Activated CD8-positive, alpha-beta memory T cell treated with anti-CD3 and anti-CD28 coated beads for 4 hours (primary cell): ENCODE data around the gene QSOX2.

Experiments used
- DNase-seq, 2 donors: peaks; one replicate each; pipeline ENCODE4 v3.0.0-alpha.2; 2020; ENCODE audit warnings: low read depth in 2 of 2

QSOX2 gene, protein sequence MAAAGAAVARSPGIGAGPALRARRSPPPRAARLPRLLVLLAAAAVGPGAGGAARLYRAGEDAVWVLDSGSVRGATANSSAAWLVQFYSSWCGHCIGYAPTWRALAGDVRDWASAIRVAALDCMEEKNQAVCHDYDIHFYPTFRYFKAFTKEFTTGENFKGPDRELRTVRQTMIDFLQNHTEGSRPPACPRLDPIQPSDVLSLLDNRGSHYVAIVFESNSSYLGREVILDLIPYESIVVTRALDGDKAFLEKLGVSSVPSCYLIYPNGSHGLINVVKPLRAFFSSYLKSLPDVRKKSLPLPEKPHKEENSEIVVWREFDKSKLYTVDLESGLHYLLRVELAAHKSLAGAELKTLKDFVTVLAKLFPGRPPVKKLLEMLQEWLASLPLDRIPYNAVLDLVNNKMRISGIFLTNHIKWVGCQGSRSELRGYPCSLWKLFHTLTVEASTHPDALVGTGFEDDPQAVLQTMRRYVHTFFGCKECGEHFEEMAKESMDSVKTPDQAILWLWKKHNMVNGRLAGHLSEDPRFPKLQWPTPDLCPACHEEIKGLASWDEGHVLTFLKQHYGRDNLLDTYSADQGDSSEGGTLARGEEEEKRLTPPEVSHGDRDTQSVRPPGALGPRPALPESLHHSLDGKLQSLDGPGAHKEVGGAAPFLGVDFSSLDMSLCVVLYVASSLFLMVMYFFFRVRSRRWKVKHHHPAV

DNA sequence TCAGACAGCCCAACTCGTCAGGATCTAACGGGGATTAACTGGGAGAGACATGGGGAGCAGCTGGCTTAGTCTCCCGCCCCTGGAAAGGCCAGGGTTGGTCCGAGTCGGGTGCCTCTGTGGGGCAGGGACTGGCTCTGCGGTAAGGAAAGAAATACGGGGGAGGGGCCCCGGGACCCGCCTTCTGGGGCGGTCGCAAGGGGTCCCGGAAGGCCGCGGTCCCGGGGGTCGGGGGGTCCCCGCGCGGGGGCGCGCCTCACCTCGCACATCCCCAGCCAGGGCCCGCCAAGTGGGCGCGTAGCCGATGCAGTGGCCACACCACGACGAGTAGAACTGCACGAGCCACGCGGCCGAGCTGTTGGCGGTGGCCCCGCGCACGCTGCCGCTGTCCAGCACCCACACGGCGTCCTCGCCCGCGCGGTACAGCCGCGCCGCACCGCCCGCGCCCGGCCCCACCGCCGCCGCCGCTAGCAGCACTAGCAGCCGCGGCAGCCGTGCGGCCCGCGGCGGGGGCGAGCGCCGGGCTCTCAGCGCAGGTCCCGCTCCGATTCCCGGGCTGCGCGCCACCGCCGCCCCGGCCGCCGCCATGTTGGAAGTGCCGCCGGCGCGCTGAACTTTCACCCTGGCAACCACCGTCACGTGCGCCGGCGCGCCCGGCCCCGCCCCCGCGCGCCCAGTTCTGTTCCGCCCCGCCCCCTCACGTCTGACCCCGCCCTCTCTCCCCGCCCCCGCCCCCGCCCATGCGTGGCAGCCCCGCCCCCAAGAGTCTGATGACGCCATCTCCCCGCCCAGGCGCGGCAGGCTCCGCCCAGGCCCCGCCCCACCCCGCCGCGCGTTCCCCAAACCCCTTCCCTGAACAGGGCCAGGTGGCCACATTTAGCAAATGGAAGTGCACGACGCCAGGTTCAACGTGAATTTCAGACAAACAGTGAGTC, at the start of gene QSOX2:
Gene QSOX2 (minus strand): TSS at position 594 of the 932 bp plus-strand sequence. CDS start 9 bp downstream, at position 585.
- peak; percentile 71 to 72 for DNase-seq

DNA sequence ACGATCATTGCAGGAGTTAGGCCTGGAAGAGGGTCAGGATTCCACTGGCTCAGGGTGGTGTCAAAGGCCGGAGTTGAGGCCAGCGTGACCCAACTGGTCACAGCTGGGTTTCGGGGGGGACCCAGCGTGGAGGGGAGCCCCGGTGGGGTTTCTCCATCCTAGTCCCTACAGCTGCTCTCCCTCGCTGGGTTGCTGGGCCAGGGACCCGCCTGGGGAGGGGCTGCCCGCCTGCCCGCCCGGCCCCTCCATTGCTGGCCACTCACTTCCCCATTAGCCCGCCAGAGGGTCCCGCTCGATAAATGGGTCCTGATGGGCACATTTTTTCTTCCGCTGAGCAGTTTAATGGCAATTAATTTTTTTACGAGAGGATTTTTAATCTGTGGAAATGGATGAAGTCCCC, 49.4 kb upstream of the QSOX2 start:
- DNase-seq, result no peak

DNA sequence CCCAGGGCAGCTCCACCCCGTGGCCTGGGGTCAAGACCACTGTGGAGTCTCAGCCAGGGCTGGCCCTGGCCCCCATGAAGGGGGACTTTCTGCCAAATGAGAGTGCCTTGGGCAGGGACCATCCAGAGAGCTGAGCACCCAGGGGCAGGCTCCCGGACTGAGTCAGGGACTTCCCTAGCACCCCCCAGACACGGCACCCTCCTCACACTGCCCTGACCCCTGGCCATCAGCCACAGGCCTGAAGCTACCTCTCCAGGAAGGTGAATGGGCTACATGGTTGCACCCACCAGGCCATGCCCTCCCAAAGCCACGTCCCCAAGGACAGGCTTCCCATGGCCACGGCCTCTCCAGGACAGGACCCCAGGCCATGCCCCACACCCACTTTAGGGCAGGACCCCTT, 48.8 kb upstream of the QSOX2 start:
- no peak for DNase-seq

DNA sequence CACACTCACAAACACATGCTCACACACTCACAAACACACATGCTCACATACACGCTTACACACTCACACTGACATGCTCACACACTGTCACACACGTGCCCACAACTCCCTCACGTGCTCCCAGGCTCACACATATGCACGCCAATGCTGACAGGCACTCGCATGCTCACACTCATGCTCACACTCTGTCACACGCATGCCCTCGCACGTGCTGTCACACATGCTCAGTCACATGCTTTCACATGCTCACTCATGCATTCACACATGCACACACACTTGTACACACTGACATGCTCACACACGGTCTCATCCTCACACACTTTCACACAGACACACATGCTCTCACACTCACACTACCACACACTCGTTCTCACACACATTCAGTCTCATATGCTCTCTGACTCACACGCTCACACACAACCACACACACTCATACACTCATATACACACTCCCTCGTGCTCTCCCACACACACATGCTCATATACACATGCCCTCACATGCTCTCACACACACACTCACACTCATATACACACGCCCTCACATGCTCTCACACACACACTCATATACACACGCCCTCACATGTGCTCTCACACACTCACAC, 48.0 kb upstream of the QSOX2 start:
- no peak for DNase-seq

DNA sequence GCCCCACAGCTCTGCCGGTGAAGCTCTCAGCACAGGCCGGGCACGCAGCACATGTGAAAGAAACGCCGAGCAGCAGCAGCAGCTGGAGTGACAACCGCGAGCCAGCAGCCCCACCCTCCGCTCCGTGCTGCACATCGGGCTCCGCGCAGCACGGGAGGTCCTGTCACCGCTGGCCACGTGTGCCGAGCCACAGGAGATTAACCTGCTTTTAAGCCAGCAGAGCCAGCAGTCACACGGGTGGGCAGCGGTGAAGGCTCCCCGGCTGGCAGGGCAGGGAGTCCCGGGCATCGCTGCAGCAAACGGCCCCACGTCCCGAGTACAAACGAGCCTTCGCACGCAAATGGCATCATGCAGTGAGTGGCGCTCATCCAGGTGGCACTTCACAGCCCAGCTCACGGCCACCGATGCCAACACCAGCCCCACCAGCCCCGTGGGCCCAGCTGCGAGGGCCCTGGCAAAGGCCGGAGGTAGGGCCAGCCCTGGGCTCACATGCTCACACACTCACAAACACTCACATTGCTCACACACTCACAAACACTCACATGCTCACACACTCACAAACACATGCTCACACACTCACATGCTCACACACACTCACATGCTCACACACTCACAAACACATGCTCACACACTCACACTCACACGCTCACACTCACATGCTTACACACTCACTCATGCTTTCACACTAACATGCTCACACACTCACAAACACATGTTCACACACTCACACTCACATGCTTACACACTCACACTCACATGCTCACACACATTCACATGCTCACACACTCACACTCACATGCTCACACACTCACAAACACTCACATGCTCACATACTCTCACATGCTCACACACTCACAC, 47.2 kb upstream of the QSOX2 start:
- no peak for DNase-seq

DNA sequence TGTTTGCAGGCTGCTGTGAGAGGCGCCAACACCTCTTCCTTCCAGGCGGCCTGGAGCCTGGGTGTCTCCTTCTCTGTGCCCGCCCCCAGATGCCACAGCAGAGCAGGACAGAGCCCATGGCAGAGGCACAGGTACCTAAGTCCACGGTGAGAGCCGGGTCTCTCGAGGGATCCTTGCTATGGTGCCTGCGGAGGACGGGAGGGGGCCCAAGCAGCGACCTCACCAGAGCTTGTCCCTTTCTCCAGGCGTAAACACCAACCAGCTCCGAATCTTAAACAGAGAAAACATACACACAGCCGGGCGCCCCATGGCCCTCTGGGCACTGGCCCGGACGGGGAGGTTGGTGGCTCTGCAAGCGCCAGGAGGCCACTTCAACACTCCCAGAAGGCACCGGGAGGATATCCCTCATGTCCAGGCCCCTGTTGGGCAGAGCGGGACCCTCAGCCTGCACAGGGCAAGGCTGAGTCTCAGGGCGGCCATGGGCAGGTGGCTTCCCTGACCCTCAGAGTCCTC, 46.5 kb upstream of the QSOX2 start:
- no peak for DNase-seq

DNA sequence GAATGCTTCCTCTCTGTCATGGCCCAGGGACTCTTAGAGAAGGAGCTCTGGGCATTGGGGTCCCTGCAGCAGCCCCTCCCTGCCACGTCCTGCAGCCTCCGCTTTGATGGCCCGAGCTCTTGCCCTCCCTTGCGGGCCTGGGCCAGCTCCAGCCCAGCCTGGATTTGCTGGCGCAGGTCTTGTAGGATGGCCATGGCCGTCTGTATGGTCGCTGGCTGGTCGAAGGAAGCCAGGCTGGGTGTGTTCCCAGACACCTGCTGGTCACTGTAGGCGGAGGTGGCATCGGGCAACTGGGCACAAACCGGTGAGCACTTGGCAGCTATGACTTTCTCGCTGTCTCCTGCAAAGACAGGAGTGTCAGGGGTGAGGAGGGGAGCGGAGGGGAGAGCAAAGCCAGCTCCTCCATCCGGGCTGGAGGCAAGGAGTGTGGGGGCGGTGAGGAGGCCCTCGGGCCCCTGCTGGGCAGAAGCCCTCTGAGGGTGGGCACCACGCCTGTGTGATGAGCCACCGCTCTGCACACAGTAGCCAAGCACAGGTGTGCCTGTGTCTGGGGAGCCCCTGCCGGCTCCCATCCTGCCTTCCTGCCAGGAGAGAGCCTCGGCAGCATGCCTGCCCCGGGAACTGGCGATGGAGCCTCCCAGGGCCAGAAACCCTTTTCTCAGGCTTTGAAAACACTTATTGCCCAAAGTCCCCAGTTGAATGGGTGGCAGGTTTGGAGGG, 45.9 kb upstream of the QSOX2 start:
- no peak for DNase-seq

DNA sequence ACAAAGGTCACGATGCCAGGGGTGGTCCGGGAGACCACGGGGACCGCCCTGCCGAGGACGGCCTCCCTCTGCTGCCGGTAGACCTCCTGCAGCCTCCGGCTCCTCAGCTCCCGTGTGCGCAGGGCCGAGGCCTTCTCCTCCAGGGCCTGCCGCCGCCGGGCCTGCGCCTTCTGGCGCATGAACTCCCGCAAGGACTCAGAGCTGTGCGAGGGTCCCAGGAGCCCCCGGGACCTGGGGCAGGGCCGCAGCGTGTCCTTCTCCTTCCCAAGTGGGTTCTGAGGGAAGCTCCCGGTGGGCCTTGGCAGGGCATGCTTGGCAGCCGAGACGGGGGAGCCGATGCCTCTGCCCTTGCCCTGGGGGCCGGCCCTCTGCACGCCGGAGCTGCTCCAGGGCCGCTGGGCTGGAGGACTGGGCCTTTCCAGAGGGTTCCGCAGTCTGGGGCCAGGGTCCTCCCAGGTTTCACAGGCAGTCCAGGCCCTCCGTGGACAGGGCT, 44.9 kb upstream of the QSOX2 start:
- no peak for DNase-seq

DNA sequence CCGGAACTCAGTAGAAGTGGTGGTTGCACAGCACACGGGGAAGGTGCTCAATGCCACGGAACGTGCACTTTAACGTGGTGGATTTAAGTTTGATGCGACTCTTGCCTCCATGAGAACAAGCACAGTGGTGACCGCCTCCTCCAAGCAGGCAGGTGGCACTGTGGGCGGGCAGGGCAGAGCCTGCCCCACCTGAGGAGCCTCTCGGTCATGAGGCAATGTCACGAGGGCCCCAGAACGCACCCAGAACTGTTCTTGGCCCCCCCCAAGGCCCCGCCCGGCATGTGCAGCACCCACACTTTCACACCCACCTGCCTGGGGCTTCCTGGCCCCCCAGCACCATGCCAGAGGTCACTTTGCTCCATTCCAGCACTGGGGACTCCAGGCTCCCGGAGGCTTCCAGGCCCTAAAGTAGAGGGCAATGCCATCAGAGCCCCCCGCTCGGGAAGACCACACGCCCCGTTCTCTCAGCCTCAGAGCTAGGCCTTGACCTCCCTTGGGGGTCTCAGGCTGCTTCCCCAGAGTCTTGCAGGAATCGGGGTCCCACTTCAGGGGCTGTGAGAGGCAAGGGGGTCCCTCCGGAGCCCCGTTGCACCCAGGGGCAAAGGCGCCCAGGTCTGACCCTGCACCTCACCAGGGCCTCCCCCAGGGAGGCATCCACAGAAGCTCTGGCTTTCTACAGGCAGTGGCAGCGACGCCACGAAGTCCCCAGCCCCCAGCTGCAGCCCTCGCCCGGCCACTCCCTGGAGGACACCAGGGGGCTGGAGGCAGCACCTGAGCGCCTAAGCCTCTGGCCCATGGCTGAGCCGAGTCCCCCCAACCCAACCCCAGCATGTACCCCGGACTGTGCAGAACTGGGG, 44.3 kb upstream of the QSOX2 start:
- no peak for DNase-seq

DNA sequence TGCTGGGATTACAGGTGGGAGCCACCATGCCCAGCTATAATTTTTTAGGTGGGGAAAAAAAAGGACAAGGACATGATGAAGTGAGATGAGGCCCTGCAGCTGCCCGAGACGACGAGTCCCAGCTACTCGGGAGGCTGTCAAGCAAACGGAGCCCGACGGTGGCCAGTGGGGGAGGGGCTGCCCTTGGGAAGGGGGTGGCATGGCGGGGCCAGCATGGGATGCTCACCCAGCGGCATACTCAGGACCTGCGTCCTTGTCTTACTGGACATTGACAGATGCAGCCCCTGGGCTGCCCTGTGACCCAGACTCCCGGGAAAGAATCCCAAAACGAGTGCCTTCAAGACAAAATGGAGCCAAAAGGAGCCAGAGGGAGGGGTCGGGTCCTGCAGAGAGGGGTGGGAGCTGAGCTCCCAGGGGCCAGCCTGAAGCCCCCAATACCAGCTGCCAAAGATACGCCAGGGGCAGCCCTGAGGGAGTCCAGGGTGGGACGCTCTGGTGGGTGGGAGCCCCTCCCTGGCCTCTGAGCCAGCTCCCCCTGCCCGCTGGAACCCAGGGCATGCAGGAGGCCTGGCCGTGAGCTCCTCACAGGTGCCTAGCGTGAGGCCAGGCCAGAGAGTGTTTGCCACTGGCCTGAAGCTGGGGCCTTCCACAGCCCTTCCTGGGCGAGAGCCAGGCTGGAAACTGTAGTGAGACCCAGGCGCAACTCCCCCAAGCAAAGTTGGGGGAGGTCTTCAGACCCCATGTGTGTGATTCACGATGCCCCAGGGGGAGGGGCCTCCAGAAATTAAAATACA, 42.5 kb upstream of the QSOX2 start:
- DNase-seq, result no peak

DNA sequence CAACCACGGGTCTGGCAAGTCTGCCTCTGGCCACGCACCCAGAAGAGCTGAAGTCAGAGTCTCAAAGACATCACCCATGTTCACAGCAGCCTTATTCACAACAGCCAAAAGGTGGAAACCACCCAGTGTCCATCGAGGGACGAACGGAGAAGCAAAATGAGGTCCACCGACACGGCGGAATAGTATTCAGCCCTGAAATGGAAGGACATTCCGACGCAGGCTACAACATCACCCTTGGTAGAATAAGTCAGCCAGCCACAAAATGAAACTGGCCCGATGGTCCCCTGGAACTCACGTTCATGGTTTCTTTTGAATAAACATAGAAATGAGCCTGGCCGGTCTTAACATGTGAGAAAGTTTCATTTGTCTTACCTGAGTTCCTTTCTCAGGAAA, 41.4 kb upstream of the QSOX2 start:
- DNase-seq, result no peak

DNA sequence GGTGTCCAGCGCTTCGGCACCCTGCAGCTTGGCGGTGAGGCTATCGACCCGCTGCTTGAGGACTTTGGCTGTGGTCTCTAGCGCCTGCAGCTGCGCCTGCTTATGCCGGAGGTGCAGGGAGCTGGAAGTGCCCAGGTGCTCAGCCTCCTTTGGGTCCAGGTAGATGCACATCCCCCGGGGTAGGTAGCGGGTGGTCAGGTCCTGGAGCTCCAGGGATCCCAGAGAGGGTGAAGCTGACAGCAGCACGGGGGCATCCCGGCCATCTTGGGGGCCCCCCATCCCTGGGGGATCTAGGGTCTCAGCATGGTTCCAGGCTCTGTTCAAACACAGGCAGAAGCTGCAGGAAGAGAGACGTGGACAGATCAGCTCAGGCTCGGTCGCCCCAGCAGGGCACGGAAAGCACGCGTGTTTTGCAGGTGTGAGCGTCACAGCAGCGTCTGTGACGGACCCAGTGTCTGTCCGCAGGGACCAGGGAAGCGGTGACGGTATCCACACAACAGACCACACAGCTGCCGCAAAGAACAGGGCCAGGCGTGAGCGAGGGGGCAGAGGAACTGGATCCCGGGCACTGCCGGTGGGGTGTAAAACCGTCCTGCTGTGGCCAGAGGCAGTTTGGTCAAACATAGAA, 40.9 kb upstream of the QSOX2 start:
- no peak for DNase-seq

DNA sequence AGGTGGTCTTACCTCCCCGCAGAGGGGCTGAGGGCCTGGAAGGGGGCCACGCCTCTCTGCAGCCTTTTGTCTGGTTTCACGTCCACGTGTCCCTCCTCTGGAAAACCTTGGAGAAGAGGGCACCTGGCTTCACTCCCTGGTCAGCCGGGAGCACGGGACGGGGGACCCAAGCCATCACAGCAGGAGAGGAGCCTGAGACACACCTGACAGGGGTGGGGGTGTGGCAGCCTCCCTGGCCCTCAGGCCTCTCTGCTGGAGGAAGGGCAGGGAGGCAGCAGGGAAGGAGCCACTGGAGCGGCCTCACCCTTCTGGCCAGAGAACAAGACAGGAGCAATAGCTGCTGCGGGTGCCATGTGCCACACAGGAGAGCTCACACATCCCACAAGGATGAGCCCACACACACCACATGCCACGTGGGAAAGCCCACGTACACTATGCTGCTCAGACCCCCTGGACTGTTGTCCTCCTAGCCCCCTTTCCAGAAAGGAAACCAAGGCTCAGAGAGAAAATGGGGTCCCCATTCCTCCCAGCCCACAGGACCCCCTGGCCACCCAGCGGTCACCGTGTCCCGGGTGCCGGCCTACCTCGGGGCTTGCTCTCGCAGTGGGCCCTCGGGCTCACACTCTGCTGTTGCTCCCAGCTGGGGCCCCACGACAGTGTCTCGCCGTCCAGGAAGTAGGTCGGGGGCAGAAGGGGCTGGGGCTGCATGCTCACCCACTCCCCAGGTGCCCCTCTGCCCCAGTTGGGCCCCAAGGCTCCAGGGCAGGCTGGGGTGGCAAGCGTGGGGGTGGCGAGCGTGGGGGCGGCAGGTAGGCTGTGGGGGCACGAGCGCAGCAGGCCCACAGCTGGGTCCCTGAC, 40.1 kb upstream of the QSOX2 start:
- no peak for DNase-seq

DNA sequence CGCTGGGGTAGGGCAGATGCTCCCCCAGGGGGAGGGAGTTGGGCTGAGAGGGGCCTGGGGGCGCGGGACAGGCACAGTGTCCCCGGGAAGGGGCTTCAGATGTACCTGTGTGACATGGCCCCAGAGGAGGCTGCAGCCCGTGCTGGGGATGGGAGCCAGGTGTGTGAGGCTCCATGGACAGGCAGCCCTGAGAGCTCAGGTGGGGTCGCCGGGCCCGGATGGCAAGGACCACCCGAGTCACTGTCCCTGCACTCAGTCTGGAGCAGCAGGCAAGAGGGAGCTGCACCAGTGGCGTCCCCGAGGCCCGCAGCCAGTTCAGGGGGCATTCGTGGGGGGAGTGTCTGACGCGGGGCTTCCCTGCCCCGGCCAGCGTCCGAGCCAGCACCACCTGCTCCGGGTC, 39.3 kb upstream of the QSOX2 start:
- DNase-seq, result no peak

DNA sequence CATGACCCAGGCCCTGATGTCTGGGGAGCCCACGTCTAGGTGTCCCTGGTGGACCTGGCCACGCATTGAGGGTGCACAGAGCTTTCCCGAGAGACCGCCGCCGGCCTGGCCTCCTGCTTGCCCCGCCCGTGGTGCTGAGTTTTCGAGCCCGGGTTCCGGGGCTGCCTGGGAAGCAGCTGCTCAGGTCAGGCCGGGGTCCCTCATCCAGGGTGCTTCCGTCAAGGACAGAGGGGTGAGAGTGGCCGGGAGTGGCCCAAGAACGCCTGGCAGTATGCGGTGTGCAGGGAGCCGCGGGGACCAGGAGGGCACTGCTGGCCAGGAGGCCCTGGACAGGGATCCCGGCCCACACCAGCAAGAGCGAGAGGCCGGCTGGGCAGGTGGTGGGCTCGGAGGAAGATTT, 38.7 kb upstream of the QSOX2 start:
- no peak for DNase-seq
